ENCODE results near the gene POLR2H.

Gene POLR2H

DNA sequence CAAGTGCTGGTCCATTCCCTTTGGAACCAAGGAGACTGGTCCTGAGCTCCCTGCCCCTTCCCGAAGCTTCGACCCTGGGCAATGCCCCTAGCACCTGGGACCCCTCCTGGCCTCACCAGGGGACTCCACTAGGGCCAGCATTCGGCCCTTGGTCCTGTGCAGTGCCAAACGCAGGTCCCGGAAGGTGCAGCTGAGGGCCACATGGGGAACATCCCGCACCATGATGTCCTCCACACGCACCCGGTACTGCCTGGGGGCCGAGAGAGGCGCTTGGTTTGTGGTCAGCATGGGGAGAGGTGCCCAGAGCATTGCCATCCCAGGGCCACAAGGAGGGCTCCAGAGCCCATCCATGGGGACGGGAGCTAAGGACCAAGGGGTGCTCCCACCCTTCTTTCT is 8.0 kb upstream of the POLR2H start:
- DNase-seq = no peak

GRCh38 chr3:184354121-184354728 is 7.3 kb upstream of the POLR2H start:
- peak; percentile 37 for DNase-seq

- no peak for DNase-seq
Observed at GRCh38 chr3:184354754-184355153, 6.8 kb upstream of the POLR2H start.

GRCh38 chr3:184355261-184356040 is 6.1 kb upstream of the POLR2H start:
- DNase-seq = no peak

DNA sequence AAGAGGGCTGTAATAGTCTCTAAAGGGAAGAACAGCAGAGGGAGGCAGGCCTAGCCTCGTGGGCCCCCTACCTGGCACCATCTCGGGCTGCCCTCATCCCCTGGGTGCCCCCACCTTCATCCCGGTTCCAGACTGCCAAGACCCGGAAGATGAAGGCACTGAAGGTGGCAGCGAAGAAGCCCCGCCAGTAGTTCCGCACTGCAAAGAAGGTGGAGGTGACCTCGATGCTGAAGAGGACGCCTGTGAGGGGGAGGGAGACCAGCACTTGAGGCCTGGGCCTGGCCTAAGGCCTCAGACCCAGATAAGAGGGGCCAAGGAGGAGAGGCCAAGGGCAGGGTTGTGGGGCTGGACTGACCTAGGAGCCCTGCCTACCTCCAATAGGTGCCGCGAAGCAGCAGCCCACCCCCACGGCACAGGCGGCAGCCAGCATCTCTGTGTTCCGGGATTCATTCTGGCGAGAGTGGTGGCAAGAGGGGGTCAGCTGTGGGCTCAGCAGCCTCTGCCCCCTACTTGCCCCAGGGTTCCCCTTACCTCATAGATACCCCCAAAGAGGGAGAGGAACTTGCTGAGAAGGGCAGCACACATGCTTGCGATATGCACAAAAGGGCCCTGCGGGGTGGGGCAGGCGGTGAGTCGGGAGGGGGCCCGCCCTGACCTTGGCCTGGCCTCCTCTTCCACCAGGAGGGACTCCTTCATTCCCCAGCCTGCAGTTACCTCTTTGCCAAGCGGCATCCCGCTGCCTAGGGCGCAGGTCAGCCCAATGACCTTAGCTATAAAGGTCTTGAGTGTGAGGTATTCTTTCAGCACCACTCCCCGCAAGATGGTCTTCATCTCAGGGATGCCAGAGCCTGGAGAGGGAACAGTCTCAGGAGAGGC is 4.0 kb upstream of the POLR2H start:
- DNase-seq = no peak

DNA sequence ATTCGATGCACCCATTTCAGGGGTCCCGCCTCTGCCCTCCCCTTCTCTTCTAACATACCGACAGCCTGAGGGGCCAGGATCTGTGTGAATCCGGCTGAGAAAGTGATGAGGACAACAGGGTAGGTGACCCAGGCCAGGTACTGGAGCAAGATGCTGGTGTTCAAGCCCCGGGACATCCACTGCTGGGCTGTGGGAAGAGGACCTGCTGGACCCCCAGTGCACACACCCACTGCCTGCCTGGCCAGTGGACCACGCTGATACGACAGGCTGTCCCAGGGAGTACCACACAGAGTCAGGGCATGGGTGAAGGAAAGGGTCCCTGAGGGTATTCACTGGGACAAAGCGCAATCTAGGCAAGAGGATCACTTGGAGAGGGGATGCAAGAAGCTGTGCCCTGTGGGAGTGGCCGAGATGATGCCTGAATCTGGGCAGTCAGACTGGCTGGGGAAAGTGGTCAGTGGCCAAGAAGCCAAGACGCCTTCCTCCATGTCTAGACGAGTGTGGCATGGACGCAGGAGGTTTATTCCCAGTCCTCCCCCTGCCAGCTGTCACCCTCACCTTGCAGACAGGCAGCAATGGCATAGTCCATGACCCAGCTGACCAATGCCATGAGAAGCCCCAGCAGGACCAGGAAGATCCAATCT is 3.3 kb upstream of the POLR2H start:
- DNase-seq = no peak

DNA sequence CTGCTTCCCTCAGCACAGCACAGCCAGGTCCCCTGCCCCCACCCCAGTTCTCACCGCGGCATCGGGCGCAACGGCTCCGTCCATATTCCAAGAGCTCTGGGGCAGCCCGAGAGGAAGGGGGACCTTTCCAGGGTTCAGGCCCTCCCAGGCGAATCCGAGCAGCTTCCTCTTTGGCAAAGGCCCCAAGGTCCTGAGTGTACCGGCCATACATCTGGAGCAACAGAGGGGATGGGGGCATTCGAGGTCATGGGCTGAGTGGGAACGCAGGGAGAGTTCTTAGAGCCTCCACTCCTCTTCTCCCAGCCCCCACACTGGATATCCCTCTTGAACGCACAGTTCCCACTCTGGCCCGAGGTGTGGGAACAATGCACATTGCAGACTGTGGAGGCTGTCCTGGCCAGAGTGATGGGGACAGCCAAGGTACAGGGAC is 2.6 kb upstream of the POLR2H start:
- no peak for DNase-seq

GRCh38 chr3:184359610-184360009 is 1.9 kb upstream of the POLR2H start:
- no peak for DNase-seq

DNA sequence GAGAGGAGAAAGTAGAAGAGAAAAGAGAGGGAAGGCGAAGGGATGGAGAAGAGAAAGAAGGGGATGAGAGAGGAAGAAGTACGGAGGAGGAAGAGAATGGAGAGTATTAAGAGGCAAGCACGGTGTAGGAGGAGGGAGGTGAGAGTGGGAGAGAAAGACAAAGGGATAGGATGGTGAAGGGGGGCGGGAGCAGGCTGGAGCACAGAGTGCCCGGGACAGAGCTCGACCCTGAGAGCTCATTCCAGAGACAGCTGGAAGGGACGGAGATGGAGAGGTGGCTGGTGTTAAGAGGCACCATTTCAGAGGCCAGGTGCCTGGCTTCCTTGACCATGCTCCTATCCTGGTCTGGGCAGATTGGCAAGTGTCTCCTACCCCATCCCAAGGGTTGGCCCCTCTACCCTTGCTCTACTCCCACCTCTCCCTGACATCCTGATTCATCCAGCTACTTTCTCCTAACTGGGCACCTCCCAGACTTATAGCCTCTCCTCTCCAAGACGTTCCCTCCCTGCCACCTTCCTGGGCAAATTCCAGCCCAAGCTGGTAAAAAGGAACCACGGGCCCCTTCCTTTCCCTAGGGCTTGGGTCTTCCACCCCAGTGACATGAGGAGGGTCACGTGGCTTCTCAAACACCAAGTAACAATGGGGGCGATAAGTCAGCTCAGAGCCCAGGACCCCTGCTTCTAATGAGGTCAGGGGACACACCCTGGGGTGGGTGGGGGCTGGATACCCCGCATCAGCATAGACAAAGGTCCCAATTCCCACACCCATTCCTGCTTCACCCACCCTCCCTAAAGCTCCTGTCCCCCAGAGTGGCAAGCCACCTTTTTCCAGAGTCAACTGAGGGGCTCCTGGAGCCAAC is 1.2 kb upstream of the POLR2H start:
- DNase-seq = no peak

- DNase-seq = no peak
Observed at GRCh38 chr3:184360929-184361531, 480 bp upstream of the POLR2H start.

- peak; percentile 93 for DNase-seq
Observed at GRCh38 chr3:184361932-184362667, 590 bp downstream of the POLR2H start.

DNA sequence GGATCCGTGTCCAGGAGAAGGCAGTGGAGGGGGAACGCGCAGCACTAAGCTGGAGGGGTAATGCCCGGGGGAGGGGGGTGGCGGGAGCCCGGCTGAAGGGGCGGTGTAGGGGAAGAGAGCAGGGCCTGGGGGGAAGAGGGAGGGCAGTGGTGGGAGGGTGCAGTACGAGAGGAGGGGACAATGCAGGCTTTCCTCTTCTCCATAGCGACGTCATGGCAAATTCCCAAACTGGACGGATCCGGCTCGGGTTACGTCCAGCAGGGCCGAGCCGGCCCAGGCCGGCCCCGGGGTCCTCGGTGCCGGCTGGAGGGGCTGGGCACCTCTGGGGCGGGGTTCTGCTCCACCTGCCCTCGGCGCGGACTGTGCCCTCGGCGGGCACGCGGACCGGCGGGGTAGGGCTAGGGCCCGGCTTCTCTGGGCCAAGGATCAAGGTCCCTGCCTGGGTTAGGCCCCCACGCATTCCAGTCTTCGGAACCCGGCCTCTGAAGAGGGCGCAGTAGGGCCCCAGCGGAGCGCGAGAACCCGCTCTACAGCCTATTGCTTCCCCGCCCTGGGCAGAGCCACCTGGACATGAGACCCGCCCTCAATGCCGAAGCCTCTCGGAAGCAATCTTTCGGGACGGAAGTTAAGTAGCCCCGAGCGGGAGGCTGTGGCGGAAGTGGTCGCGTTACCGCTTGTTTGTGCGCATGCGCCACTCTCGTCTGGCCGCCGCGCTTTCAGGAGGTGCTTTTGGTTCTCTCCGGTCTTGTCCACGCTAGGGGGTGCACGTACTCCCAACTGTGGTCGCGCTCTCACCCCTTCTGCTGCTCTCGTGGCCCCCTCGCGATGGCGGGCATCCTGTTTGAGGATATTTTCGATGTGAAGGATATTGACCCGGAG is 1.4 kb downstream of the POLR2H start:
- DNase-seq = peak; percentile 96

- DNase-seq = no peak
Observed at GRCh38 chr3:184366619-184367289, 5.2 kb downstream of the POLR2H start.

DNA sequence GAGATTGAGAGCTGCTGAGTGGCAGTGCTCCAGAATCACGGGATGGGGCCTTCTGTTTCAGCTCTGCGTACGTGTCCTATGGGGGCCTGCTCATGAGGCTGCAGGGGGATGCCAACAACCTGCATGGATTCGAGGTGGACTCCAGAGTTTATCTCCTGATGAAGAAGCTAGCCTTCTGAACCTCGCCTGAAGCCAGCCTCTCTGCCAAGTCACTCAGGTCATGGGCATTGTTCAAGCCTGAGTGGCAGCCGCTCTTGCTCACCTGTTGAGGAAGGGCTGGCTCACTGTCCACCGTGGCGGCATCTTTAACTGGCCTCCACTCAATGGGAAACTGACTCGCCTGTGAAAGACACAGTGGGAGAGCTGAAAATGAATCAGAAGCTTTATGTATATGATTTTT is 6.6 kb downstream of the POLR2H start:
- DNase-seq = no peak

GRCh38 chr3:184368586-184369183 is 7.2 kb downstream of the POLR2H start:
- no peak for DNase-seq

DNA sequence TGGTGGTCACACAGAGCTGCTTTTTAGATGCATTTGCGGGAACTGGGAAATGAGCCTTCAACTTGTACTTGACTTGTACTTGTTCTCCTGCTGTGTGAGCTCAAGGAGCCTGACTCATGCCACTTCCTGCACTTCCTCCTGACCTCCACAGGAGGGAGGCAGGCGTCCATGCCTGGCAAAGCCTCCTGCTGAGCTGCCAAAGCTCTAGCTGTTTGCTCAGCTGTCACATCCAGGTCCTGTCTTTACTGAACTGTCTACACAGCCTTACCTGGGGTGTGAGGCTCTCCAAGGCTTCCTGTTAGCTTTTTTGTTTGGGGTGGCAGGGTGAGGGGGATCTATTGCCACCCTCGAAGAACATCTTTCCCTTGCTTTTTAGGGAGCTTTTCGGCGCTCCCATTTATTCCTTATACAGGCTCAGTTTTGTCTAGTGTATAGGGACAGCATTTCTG is 10.1 kb downstream of the POLR2H start:
- DNase-seq = peak; percentile 91

DNA sequence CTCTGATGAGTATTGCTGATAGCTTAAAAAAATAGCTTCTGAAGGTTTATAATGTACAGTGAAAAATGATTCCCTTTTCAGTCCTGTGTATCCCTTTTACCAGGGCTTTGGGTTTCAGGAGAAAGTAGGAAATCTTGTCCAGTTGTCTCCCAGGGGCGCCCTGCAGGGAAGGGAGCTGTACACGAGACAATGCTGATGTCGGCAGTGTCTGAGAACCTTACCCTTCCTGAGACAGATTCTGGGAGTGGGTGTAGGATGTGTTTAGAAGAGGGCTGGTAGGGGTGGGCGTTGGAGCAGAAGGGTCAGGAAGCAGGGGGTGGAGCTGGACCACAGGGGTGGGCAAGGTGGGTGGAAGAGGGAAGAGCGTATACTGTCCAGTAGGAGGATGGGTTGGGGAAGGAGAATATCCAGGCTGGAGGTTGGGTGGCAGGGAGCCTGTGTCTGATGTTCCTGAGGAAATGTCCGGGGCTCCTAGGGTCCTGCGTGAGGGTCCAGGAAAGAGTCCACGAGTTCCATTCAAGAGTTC is 10.8 kb downstream of the POLR2H start:
- no peak for DNase-seq

DNA sequence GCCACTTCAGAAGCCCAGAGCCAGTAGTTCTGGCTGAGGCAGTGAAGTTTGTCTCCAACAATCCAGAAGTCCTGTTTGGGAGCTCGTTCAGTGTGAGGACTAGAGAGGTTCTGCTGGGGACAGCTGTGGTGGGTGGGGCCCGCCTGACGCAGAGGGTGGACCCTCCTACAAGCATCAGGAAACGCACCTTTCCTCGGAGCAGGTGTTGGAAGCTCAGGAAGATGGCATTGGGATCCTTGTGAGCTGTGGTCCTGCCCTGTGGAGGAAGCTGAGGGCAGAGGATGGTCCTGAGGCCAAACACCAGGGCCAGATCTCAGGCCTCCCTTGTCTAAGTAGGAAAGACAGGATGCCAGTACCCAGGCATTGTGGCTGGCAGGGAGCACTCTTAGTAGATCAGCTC is 11.4 kb downstream of the POLR2H start:
- peak; percentile 29 for DNase-seq

DNA sequence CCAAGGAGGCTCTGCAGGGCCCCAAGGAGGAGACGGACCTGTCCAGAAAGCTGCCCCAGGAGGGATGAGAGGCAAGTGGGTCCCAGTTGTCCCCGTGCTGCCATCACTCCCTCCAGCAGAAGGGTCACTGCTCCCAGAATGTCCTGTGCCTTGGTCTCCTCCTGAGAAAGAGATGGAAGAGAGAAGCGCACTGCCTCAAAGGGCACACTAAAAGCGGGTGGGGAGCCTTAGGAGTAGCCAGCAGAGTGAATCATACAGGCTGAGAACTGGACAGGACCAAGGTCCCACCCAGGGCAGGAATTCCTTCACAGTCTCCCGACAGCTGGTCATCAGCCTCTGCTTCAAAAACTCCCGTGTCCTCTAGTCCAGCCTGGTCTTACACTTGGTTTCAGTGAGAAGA is 11.9 kb downstream of the POLR2H start:
- no peak for DNase-seq

All from NCI-H510A treated with DMSO at 0.1 percent for 48 hours (cell line).